GM18526 (cell line): ENCODE data around the gene DPH3.

ENCODE experiments used
- POLR2A ChIP-seq: IDR thresholded peaks from 3 replicates; pipeline ENCODE4 v1.6.1; 2011; ENCODE audit not compliant: insufficient read length; ENCODE audit errors: extremely low read depth

Gene DPH3

GRCh38 chr3:16273867-16274266 lies 9.1 kb upstream of the DPH3 start:
- TF ChIP-seq POLR2A = no peak

DNA sequence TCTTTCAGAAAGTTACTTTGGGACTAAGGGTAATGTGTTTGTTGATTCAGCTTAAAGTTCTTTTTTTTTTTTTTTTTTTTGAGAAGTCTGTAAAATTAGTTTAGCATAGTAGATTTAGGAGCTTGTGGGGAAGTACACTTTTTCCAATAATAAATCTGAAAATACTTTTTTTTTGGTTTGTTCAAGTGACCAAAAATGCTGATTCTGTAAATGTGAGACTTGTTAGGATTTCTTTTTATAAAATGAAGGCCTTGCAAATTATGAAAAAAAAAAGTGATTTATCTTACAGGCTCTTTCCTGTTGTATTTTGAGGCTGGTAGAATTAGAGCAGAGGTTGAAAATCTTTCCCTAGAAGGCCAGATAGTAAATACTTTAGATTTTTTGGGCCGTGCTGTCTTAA lies 7.8 kb upstream of the DPH3 start:
- TF ChIP-seq POLR2A = no peak

GRCh38 chr3:16270855-16271254 lies 6.1 kb upstream of the DPH3 start:
- TF ChIP-seq POLR2A = no peak

- no peak for TF ChIP-seq POLR2A
These were observed 2.0 kb upstream of the DPH3 start for GRCh38 chr3:16266714-16267113.

GRCh38 chr3:16265455-16265786 lies 678 bp upstream of the DPH3 start:
- TF ChIP-seq POLR2A = no peak

GRCh38 chr3:16264174-16264707 lies 502 bp downstream of the DPH3 start:
- TF ChIP-seq POLR2A = no peak

DNA sequence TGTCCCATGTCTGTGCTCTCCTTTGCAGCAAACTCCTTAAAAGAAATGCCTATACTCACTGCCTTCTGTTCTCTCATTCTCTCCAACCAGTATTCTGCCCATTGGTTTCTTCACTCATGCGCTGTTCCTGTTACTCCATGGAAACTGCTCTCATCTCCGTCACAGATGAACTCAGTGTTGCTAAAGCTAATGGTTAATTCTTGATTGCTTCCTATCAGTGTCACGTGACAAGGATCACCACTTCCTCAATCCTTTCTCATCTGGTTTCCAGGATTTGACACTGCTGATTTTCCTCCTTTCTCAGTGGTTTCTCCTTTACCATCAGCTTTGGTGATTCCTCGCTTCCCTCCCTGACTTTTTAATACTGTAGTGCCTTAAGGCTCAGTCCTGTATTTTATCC lies 2.6 kb downstream of the DPH3 start:
- no peak for TF ChIP-seq POLR2A

DNA sequence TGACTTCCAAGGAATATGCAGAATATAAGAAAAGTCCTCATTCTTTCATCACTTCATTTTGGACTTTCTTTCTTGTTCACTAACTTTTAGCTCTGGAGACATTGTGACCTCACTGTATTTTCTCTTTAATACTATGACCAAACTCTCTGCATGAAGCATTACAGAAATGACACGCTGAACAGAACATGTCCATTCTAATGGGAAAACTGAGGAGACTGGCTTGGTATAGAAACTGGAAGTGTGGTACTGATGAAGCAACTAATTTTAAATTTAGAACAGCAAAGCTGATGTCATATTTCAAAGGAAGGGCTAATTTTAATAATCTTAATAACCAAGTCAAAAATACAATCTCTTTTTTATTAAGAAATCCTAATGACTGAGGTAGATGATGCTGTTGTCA lies 4.7 kb downstream of the DPH3 start:
- no peak for TF ChIP-seq POLR2A

- no peak for TF ChIP-seq POLR2A
These were observed 5.9 kb downstream of the DPH3 start for GRCh38 chr3:16258866-16259265.

DNA sequence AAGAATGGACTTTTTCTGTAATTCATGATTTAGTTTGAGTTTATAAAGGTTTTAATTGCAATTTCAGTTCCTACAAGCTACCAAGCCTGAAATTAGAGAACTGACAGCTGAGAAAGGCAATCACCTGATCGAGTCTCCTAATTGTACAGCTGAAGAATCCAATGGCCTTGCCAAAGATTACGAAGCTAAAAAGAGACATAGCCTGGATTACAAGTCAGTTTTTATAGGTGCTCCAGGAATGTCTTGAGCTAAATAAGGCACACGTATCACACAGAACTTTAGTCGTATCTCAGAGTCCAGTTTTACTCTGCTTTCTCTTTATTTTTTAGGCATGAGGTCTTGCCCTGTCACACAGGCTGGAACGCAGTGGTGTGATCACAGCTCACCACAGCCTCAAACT lies 6.6 kb downstream of the DPH3 start:
- TF ChIP-seq POLR2A = no peak

- no peak for TF ChIP-seq POLR2A
These were observed 7.4 kb downstream of the DPH3 start for GRCh38 chr3:16257309-16257708.

- no peak for TF ChIP-seq POLR2A
These were observed 9.0 kb downstream of the DPH3 start for GRCh38 chr3:16255726-16256125.

GRCh38 chr3:16255326-16255725 lies 9.4 kb downstream of the DPH3 start:
- TF ChIP-seq POLR2A = no peak

DNA sequence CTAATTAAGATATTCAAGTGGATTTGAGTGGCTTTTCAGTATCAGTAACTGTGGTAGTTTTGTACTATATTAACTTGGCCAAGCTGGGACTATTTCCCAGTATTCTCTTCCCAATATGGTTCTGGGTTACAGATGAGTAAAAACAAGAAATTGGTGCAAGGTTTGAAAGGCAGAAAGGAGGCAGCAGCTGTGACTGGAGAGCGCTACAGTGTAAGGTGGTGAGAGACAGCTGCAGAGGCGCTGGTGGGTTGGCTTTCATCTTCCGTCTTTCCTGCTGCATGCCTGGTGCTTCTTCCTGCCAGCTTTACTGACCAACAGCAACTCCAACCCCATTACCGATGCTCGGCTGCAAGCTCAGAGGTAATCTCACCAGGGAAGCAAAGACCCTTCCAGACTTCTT lies 9.8 kb downstream of the DPH3 start:
- no peak for TF ChIP-seq POLR2A

DNA sequence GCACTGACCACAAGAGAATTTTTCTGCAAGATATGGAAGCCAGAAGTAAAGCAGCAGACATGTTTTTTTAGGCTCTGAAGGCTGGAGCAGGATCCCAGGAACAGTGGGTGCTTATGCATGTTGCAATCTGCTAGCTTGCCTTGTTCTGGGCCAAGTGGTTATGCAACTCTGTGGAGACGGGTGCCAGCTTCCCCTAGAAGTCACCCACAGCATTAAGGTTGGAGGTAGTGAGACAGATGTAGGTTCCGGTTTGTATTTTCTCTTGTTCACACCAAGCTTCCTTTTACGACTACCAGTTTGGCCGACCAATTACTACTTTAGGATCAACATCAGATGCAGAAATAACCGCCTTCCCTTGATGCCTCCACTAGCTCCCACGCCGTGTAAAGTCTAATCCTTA lies 11.1 kb downstream of the DPH3 start:
- no peak for TF ChIP-seq POLR2A

DNA sequence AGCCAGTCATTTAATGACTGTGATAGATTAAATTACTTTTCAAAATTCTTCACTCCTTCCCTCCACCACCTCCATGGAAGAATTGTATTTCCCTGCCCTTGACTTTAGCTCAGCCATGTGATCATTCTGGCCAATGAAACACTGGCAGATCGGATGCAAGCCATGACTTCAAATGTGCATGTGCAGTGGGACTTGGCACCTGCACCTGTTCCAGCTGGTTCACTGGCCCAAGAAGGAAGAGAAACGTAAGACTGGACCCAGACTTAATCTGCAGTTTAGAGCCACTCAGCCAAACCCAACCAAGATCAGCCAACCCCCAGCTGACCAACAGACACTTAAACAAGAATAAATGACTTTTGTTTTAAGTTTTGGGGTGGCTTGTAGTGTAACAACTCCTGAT lies 11.8 kb downstream of the DPH3 start:
- no peak for TF ChIP-seq POLR2A

DNA sequence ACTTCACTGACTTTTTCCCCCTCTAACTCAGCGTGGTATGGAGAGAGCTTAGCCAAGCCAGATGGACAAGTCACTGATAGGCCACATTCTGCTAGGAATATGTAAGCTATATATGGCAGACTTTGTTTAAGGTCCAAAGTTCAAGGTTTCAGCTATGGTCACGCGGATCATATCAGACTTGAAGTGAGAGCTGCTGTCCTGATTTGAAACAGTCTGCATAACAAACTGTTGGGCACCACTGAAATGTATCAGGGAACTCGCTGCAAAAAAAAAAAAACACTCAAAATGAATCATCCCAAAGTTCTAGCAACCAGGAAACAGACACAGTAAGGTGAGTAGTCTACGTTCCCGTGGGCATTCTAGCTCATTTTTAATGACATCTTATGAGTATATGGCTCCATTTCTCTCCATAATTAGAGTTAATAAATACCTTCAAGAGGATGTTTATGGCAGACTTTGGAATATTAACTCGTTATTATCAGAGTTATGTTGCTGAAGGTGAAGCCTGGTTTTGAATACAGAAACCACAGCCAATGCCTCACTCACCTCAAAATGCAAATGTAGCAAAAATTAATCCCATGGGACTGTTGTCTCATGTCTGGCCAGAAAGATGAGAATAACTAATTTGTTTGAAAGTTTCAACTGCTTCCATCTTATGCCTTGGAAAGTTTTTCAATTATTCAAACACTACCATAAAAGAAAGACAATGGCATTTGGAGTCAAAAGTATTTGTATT lies 12.3 kb downstream of the DPH3 start:
- no peak for TF ChIP-seq POLR2A
